HG02852 (cell line): ENCODE data around the gene SLC27A1.

Source experiments
- ATAC-seq: cut with Tn5 transposase; IDR thresholded peaks from one replicate; pipeline ENCODE4 v1.9.1; 2021; ENCODE audit warnings: mild to moderate bottlenecking, moderate library complexity; ENCODE audit not compliant: unreplicated experiment

Gene SLC27A1

DNA sequence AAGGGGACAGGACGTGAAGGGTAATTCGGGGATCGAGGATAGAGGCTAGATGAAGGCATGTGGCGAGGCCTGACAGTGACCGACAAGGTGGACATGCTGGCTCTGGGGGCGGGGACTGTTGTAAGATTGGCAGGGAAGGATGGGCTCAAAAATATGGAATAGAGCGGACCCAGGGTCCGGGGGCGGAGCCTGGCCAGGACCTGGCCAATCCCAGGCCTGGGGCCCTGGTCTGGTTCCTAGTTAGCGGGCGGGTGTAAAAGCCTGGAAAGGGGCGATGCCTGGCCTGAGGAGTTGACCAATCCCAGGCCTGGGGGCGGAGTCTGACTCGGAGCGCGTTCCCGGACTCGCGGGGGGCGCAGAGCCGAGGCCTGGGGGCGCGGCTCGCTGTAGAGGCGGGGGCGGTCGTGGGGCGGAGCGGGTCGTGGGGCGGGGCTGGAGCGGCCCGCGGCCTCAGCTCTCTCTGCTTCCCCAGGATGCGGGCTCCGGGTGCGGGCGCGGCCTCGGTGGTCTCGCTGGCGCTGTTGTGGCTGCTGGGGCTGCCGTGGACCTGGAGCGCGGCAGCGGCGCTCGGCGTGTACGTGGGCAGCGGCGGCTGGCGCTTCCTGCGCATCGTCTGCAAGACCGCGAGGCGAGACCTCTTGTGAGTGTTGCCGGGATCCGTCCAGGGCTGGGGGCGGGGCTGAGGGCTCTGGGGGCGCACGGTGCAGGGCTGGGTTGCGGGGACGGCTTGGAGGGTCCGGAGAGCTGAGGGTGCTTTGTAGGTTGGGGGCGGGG, at the start of gene SLC27A1:
TSS of gene SLC27A1 (plus strand) at position 457 of the 774 bp plus-strand sequence. CDS start at position 474, 17 bp downstream.
- ATAC-seq, result peak; percentile 77

DNA sequence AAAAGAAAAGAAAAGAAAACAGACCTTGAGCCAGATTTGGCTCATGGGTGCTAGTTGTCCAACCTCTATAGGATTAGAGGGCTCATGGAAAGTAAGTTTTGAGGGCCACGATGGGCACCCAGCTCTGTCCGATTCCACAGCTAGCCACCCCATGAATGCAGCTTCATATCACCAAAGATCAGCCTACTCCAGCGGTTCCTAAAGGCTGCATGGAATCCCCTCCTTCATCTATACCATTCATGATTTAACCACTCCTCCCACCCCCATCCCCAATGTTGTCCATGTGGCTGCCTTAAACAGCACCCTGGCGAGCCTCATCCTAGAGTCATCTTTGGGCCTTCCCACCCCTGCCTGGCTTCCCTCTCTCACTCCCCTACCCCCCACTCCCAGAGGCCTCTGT, 48.4 kb upstream of the SLC27A1 start:
- no peak for ATAC-seq

DNA sequence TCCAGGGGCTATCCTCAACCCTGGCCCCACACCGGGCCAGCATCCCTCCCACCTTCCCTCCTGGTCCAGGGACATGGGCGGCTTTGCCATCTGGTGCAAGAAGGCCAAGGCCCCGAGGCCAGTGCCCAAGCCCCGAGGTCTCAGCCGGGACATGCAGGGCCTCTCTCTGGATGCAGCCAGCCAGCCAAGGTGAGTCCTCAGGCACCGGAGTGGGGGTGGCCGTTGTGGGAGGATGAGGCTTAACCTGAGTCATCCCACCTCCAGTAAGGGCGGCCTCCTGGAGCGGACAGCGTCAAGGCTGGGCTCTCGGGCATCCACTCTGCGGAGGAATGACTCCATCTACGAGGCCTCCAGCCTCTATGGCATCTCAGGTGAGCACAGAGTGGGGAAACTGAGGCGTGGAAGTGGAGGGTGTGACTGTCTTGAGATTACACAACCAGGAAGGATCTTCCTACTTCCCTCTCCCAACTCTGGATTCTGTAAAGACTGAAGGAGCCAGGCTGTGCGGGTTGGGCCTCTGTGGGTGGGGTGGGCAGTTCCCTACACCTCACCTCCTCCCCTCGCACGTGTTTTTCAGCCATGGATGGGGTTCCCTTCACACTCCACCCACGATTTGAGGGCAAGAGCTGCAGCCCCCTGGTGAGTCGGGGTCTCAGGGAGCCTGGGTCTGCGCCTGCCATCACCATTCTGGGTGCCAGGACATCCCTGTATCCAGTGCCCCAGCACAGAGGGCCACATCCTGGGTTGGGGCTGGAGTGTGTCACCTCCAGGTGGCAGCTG, 46.7 kb upstream of the SLC27A1 start:
- ATAC-seq, result no peak

DNA sequence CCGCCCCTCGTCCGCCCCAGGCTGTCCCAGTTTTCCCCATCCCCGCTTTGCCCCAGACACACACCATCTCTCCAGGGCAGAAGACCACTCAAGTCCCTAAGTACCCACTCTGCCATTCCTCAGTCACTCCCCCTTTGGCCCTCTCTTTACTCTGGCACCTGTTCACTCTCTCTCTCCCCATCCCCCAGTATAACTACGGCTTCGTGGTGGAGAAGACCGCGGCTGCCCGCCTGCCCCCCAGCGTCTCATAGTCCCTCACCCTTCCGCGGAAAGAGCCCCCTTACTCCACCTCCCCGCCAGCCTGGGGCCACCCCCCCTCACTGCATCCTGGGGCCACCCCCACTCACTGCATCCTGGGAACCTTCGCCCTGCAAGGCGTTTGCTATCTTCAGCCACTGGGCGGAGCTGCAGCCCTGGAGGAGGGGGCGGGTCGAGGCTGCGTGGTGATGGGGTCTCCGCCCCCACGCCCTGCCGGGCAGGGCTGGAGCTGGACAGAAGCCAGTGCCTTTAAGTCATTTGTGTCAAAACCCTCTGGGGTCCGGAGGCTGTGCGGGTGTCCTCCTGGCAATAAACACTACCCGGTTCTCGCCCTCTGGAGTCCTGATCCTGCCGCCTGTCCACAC, 45.5 kb upstream of the SLC27A1 start:
- ATAC-seq, result no peak

DNA sequence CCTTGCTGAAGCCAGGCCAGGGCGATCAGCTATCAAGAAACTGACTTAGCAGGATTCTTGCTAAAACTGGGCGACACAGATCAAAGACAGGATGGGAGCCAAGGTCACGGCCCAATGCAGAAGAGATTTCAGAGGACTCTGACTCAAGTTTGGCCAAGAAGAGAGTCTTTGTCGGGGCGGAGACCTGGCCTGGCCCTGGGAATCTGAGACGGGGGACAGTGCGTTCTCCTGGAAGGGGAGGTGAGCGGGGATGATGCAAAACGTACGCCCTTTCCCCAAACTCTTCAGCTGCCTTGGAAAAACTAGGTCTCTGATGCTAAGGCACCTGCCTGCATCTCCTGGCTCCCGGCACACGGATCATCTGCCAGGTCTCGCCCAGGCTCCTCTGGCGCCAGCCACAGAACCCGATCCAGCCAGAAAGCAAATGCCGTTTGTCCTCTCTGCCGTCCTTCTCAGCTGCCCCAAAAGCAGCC, 40.6 kb upstream of the SLC27A1 start:
- ATAC-seq, result no peak

DNA sequence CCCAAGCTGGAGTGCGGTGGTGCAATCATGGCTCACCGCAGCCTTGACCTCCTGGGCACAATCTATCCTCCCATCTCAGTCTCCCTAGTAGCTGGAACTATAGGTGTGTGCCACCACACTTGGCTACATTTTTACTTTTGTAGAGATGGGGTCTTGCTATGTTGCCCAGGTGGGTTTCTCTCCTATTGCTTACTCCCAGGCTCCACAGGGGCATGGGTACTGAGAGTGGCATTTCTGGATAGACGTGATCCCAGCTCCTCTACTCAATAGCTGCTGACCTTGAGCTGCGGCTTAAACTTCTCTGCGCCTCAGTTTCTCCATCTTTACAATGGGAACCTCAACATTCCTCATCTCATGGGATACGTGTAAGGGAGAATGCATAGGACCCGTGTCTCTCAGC, 38.9 kb upstream of the SLC27A1 start:
- ATAC-seq, result no peak

DNA sequence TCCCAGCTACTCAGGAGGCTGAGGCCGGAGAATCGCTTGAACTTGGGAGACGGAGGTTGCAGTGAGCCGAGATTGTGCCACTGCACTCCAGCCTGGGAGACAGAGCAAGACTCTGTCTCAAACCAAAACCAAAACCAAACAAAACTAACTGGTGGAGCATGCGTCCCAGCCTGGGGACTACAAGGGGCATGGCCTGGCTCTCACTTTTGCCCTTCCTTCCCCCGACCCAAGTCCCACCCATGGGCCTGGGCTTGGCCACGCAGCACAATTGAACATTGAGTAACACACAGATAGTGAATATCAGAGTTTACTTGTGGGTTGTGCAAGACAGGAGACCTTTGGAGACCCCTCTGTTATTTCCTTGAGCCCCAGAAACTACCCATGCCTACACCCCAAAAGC, 35.1 kb upstream of the SLC27A1 start:
- no peak for ATAC-seq

DNA sequence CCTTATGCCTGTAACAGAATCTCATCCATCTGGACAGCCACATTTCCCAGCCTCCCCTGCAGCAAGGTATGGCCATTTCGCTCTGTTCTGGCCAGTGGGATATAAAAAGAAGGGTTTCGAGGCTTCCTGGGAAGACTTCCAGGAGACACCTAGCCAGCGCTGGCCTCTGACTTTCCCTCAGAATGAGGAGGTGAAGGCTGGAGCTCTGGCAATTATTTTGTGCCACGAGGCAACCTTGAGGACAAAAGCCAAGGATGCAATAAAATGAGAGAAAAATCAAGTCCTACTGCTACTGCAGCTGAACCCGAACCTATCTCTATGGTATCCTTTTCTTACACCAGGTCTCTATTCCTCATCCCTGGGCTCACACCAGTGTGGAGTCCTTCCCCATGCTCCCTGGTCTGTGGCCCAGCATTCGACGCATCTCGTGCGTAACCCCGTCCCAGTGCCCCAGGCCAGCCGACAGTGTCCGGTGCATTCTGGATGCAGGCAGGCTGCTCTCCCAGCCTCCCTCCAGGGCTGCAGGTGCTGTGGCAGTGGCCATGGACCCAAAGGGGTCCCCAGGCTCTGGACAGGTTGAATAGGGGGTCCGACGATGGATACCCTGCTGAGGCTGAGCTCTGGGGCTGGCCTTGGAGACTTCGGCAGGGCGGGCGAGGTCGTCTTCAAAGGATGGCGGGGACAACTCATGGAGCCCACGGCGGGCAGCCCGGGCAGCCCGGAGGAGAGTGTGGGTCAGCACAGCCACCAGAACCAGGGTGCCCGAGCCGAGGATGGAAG, 34.0 kb upstream of the SLC27A1 start:
- ATAC-seq, result no peak

DNA sequence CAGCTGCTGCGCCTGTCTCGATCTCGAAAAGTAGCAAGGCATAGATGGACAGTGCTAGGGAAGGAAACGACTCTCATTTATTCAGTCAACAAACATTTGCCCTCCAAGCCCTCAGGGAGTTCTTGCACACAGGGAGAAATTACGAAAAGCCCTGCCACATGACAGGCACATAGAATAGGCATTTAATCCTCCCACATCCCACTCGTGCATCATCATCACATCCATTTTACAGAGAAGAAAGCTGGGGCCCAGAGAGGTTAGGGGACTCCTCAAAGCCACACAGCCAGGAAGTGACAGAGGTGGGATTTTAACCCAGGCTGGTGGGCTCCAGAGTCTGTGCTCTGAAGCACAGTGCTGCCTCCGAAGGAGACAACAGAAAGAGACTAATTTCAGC, 33.5 kb upstream of the SLC27A1 start:
- no peak for ATAC-seq

DNA sequence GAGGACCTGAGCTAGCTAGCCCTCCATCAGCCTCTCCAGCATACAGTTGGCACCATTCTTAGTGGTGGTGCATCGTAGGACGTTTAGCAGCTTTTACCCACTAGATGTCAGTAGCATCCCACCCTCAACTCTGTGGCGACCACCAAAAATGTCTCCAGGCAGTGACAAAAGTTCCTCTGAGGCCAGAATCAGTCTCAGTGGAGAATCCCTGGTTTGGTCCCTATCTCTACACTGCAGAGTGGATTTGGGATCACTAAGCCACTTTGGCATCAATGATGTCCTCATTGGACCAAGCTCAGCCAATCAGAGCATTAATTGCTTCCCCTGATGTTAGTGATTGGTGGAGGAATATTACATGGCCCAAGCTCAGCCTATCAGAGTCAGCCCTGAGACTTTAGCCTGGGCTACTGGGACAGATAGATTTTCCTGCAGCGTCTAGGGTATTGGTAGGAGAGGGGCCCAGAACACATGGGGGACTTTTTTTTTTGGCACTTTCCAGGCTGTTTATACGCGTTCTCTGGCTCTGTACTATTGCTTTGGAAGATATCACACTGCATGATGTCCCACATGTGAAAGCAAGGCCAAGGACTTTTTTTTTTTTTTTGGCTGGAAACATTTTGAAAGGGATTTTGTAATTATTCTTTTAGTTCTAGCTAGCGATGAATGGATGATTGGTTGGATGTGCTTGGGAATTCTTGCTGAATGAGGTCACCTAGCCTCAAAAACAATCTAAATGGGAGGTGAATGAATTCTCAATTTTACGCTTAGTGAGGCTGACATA, 28.9 kb upstream of the SLC27A1 start:
- no peak for ATAC-seq

DNA sequence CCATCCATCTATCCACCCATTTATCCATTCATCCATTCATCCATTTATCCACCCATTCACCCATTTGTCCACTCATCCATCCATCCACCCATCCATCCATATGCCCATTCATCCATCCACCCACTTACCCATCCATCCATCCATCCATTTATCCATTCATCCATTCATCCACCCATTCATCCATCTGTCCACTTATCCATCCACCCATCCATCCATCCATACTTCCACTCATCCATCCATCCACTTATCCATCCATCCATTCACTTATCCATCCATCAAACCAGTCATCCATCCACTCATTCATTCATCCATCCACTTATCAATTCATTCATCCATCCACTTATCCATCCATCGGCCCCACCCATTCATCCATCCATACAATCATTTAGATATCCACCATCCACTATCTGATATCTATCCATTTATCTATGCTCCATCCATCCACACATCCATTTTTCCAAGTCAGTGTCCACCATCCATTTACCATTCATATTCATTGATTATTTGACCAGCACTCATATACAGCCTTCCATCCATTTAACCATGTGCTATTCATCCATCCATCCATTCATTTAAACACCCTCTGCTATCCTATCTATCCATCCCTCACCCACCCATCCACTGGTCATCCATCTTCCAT, 24.7 kb upstream of the SLC27A1 start:
- no peak for ATAC-seq

DNA sequence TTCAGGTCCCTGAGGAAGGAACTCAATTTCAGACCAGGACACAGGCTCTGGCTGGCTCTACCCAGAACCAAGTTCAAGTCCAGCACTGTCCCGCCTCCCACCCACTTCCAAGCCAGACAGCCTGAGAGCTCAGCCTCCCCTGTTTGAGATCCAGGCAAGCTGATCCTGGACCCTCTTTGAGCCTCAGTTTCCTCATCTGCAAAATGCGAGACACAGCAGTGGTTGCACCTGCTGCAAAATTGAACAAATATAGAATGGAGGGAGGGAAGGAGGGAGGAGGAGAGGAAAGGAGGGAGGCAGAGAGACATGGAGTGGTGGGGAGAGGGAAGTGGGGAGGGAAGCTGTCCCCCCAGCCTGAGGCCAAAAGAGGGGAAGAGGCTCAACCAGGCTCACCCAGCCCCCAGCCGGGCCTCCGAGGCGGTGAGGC, 22.6 kb upstream of the SLC27A1 start:
- ATAC-seq, result no peak

DNA sequence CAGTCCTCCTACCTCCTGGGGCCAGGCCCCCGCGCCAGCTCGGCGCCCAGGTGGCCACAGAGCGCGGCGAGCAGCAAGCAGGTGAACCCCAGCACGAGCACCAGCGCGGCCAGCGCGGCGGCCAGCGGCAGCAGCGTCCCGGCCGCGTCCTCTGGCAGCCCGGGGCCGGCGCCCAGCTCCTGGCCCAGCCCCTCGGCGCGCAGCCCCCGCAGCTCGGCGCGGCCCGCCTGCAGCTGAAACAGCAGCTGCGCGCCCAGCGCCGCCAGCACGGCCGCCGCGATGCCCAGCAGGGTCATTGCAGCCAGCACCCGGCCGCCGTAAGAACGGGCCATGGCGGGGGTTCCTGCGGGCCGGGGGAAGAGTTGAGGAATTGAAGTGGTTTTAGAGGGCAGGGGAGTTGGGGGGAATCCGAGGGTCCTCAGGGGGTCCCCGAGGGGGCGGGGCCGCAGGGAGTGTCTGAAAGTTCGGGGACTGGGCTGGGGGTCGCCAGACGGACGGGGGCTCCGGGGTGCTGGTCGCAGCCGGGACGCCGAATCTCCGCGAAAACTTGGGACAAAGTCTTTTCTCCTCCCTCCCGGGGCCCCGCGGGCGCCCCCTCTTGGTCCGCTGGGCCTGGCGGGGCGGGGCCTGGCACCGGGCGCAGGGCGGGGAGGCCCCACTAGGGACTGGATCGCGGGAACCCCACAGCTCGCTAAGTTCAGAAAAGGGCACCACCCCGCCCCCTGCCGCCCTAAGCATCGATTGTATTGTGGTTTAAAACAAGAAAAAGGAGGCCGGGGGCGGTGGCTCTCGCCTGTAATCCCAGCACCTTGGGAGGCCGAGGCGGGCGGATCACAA, 22.0 kb upstream of the SLC27A1 start, which contains the start of gene TMEM221:
TSS of gene TMEM221 (minus strand) at position 538 of the 837 bp plus-strand sequence. CDS start at position 332, 206 bp downstream.
- no peak for ATAC-seq

DNA sequence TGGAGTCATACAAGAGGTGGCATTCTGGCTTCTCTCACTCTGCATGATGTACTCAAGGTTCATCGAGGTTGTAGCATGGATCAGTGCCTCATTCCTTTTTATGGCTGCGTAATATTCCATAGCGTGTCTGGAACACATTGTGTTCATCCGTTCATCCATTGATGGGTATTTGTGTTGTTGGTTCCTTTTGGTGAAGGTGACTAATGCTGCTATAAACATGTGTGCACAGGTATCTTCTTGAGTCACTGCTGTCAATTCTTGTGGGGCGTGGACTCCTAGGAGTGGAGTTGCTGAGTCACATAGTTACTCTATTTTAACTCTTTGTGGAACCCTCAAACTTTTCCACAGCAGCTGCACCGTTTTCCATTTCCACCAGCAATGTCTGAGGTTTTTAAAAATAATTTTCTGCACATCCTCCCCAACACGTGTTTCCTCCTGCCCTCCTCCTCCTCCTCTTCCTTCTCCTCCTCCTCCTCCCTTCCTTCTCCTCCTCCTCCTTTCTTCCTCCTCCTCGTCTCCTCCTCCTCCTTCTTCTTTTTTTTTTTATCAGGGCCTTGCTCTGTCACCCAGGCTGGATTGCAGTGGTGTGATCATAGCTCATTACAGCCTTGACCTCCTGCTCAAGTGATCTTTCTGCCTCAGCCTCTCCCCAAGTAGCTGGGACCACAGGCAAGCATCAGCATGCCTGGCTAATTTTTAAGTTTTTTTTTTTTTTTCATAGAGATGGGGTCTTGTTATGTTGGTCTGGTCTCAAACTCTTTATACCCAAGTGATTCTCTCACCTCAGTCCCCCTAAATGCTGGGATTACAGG, 19.9 kb upstream of the SLC27A1 start:
- ATAC-seq, result no peak

DNA sequence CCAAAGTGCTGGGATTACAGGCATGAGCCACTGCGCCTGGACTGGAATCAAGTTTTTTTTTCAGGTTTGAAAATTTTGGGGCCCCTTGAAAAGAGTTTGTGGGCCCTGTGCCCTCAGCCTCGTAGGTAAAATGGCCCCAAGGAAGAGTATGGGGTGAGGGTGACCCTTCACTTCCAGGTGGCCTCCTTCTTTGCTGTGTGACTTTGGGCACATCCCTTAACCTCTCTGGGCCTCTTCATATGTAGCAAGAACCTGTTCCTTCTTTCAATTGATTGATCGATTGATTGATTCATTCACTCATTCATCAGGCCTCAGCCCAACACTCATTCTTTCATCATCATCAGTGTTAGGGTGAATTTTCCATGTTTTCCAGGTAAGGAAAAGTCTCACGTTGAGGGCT, 18.5 kb upstream of the SLC27A1 start:
- no peak for ATAC-seq

DNA sequence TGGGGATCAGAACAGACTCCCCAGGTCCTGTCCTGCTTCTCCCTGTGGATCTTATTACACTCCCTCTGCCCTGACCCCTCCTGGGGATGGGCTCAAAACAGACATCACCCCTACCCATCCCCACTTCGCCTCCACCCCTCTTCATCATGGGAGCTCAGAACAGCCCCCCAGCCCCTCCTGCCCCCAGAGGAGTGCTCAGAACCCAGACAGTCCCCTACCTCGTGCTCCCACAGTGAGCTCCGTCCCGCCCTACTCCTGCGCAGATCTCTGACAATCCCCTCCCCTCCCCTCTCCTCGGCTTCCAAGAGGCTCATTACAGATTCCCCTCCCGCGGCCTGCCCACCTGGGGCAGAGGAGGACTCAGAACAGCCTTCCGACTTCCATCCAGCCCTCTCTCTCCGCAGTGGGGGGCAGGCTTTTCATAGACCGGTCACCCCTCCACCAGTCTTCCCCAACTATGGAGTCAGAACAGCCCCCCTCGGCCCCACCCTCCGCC, 15.7 kb upstream of the SLC27A1 start:
- ATAC-seq, result no peak

DNA sequence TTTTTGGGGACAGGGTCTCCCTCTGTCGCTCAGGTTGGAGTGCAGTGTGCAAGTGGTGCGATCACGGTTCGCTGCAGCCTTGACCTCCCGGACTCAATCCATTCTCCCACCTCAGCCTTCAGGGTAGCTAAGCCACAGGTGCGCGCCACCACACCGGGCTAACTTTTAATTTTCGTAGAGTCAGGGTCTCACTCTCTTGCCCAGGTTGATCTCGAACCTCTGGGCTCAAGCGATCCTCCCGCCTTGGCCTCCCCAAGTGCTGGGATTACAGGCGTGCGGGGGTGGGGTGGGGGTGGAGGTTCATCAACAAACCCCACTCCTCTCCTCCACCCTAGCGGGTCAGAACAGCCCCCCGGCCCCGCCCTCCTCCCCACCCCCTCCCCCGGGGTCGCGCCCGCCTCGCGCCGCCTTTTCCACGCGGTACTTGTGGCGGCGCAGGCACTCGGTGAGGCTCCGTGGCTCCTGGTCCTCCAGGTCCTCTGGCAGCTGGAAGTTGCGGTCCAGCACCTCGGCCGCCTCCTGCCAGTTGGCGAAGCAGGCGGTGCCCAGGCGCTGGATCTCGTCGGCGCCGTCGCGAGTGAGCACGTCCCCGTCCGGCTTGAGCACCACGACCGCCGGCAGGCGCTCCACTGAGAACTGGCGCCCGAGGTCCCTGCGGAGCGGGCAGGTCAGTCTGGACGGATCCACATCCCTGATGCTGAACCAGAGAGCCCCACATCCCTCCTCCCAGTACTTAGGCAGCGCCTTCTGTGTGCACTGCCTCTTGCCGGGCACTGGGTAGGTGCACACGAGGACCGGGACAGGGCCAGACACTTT, 14.8 kb upstream of the SLC27A1 start:
- no peak for ATAC-seq
